VCaP (cell line): ENCODE results near the gene ACP6.

Source experiments
- H3K27ac ChIP-seq: fragments of 450-650 bp; 2 replicates; pipeline ENCODE4 v1.5.1; 2017
- TF ChIP-seq, protein P1 (sequence below): fragments of 450-650 bp; conservative IDR thresholded peaks from 2 replicates; pipeline ENCODE4 v1.5.1; 2017; ENCODE audit warnings: mild to moderate bottlenecking, moderate library complexity

ACP6 gene

DNA sequence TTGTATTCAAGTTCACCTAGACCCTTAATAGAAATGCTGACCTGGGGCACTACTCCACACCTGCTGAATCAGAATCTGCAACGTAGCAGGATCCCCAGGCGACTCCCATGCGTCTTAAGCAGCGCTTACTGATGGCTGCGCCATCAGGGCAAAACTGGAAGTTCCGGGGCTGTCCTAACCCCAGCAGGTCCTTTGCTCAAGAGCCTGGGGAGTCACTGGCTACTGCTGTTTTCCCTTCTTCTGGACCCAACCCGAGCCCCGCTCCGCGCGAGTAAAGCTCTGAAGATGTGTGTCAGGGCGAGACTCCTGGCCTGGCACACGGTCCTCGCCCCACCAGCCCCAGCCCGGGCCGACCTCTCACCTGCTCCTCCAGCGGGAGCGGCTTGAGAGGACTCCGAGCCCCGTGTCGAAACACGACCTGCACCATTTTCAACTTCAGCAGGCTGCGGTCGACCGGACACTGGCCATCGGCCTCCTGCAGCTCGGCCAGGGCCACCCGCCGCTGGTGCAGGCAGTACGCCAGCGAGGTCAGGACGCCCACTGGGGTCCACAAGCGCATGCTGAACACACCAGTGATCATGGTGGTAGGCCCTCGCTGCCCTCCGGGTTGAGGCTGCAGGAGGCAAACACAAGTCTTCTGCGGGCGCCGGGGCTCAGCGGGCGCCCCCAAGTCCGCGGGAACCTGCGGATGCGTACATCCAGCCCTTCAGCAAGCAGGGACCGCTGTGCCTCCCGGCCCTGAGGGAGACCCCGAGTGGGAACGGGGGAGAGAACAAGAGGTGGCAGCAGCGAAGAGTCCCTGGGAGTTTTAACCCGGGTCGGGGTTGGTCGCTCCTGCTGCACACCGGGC, 630 bp downstream of the ACP6 start:
- TF ChIP-seq, protein P1, sequence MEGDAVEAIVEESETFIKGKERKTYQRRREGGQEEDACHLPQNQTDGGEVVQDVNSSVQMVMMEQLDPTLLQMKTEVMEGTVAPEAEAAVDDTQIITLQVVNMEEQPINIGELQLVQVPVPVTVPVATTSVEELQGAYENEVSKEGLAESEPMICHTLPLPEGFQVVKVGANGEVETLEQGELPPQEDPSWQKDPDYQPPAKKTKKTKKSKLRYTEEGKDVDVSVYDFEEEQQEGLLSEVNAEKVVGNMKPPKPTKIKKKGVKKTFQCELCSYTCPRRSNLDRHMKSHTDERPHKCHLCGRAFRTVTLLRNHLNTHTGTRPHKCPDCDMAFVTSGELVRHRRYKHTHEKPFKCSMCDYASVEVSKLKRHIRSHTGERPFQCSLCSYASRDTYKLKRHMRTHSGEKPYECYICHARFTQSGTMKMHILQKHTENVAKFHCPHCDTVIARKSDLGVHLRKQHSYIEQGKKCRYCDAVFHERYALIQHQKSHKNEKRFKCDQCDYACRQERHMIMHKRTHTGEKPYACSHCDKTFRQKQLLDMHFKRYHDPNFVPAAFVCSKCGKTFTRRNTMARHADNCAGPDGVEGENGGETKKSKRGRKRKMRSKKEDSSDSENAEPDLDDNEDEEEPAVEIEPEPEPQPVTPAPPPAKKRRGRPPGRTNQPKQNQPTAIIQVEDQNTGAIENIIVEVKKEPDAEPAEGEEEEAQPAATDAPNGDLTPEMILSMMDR = no peak
- peak overlapping the region; percentile 97 for H3K27ac ChIP-seq

DNA sequence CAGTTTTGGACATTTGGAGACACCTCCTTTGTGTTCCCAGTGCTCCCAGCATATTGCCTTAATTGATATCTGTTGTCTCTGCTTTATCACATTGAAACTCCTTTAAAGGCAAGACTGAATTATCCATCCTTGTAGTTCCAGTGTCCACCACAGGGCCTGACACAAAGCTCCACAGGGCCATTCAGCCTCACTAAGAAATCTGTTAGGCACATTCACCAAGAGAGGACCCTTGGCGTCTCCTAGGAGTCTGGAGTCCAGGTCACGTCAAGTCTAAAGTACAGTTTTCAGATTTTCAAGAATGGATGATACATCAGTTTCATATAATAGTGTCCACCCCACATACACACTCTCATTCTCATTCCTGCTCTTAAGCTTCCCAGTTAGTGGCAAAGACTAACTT, 4.8 kb downstream of the ACP6 start:
- H3K27ac ChIP-seq = peak overlapping the region; percentile 45
- TF ChIP-seq, protein P1 = peak; percentile 33

DNA sequence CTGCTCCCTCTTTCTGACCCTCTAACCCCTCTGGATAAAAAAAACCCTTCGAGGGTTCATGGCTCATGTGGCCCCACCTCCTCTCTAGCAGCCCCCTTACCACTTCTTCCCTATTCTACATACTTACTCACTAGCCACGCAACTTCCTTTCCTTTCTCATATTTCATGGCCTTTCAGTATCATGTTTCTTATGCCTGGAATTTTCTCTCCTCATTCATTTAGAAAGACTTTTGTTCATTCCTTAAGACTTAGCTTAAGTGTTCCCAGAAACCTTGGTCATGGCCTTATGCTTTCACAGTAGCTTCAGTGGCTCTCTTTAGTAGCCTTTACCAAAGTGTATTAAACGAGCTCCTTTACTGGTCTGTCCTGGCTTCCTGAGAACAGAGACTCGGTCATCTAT, 6.1 kb downstream of the ACP6 start:
- TF ChIP-seq, protein P1 = no peak
- H3K27ac ChIP-seq = peak overlapping the region; percentile 45; the same call in 1 of the 2 replicates

DNA sequence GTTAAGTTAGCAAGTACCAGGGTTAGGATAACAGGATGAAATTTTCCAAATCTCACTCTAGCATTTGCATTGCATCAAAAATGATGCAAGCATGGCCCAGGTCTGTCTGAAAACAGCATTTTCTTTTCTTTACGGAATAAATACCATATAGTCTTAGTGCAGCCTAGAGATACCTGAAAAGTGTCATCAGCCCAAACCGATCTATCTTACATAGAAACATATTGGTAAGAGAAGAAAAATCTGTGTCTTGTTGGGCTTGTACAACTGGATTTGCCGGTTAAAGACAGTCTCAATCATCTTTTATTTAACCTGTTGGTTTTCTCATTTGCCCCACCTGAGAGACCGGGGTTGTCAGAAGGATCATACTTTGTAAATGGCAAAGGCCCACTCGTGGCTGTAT, 15.8 kb downstream of the ACP6 start:
- H3K27ac ChIP-seq = no peak overlapping the region
- TF ChIP-seq, protein P1 = no peak

DNA sequence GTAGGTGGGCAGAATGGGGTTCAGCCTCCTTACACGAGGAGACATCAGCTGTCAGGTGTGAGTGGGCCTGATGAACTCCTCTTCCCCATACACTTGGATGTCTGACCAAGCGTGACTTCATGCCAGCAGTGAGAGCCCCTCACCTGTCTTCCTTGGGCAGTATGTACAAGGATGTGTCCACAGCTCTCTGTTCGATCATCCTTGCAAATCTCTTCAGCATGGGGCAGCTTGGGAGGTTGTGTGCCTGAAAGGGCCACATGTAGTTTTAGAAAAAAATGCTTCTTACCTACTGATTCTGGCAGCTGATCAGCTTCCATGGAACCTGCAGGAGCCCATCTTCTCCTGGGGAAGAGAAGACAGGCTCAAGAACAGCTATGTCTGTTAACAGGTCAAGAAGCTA, 18.0 kb downstream of the ACP6 start:
- no peak overlapping the region for H3K27ac ChIP-seq
- TF ChIP-seq, protein P1 = no peak

DNA sequence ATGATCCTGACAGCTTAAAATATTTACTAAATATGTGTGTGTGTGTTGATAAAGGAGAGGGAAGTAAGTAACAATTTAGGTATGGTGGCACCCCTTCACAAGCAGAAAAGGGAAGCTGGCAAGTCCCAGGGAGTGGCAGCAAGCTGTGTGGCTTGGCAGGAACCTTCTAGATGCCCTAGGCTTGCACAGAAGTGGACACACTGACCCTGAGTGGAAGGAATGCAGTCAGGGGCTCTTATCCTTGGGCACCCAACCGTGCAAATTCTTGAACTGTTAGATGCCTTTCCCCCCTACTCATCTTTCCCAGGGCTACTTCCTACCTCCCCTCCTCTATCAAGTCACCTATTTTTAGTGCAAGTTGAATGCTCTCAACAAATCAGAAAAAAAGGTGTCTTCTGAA, 18.9 kb downstream of the ACP6 start:
- TF ChIP-seq, protein P1 = no peak
- no peak overlapping the region for H3K27ac ChIP-seq

DNA sequence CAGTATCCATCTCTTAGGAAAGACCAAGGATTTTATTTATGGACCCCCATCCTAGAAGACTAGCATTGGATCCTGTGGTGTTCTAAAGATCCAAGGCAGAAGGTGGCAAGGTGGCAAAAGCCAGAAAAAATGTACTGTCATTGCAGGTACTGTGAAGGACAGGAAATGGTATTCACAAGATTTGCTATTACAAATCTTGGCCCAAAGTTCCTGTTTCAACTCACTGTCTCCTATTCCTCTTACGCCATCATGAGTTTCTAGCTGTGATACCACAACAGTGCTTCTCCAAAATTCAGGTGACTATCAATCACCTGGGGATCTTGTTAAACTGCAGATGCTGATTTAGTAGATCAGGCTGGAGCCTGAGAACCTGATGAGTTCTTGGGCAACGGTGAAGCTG, 21.4 kb downstream of the ACP6 start:
- H3K27ac ChIP-seq = no peak overlapping the region
- TF ChIP-seq, protein P1 = no peak
